SK-N-SH (cell line): Measurements from ENCODE around the gene C6orf120. TPM values are rescaled to one million over a fixed set of nuclear protein-coding genes. Genes with fewer than 3 reads are reported as not detected.

Experiments used
- CTCF ChIA-PET: fragments of 300-600, 350-600 bp; formaldehyde crosslinking; extraction: SDS; loops from one replicate; lab custom pipeline; 2021; lab: Yijun Ruan, JAX
- POLR2A ChIA-PET: fragments of 350-600 bp; sonication (Branson Sonifier 250); formaldehyde crosslinking; extraction: SDS; loops from one replicate; lab custom pipeline; 2020; ENCODE audit warnings: antibody characterized with exemption, inconsistent platforms; lab: Yijun Ruan, JAX
- DNase-seq: peaks from one replicate; pipeline ENCODE4 v3.0.0; 2012
- H2AFZ ChIP-seq: fragments of 200-600 bp; sonication (generic); 2 replicates; pipeline ENCODE4 v1.8.1; 2016; ENCODE audit warnings: antibody characterized with exemption, mild to moderate bottlenecking, low read depth
- H3F3A ChIP-seq: fragments of 200-600 bp; sonication (generic); replicated peaks from 2 replicates; pipeline ENCODE3; 2016; ENCODE audit warnings: antibody characterized with exemption, mild to moderate bottlenecking; ENCODE audit not compliant: insufficient read depth
- H3K27ac ChIP-seq, 2 experiments: fragments of 200-500 bp in 1 of 2; fragments of 200-600 bp in 1 of 2; sonication (Bioruptor generic) in 1 of 2; sonication (generic), shearing (Covaris generic) in 1 of 2; 2 replicates each; pipeline versions ENCODE4 v1.5.1 to v1.6.1; 2014 to 2016; ENCODE audit warnings: low read depth in 2 of 2, inconsistent platforms in 1 of 2, low read length in 1 of 2, mild to moderate bottlenecking in 1 of 2, mixed read lengths in 1 of 2
- H3K27me3 ChIP-seq: fragments of 200-600 bp; sonication (generic), shearing (Covaris generic); 2 replicates; pipeline ENCODE4 v1.6.1; 2016; ENCODE audit warnings: mixed run types; ENCODE audit not compliant: insufficient read depth
- H3K36me3 ChIP-seq, 2 experiments: fragments of 200-500 bp in 1 of 2; fragments of 200-600 bp in 1 of 2; sonication (Bioruptor generic) in 1 of 2; sonication (generic) in 1 of 2; replicated peaks in 1 of 2; 2 replicates each; pipeline versions ENCODE3 to v1.5.1; 2014 to 2016; ENCODE audit warnings: low read length in 1 of 2, mild to moderate bottlenecking in 1 of 2; ENCODE audit not compliant: insufficient read depth in 2 of 2, control insufficient read depth in 1 of 2
- H3K4me1 ChIP-seq, 2 experiments: fragments of 200-500 bp in 1 of 2; fragments of 200-600 bp in 1 of 2; sonication (Bioruptor generic) in 1 of 2; sonication (generic), shearing (Covaris generic) in 1 of 2; 2 replicates each; pipeline versions ENCODE4 v1.5.1 to v1.6.1; 2014 to 2016; ENCODE audit warnings: low read depth in 1 of 2, low read length in 1 of 2, mixed run types in 1 of 2; ENCODE audit not compliant: insufficient read depth in 2 of 2, control insufficient read depth in 1 of 2
- H3K4me2 ChIP-seq: fragments of 200-600 bp; sonication (generic), shearing (Covaris generic); 2 replicates; pipeline ENCODE4 v1.6.1; 2017; ENCODE audit warnings: mixed run types
- H3K4me3 ChIP-seq, 2 experiments: fragments of 200-500 bp in 1 of 2; fragments of 200-600 bp in 1 of 2; sonication (Bioruptor generic) in 1 of 2; sonication (generic), shearing (Covaris generic) in 1 of 2; 2 replicates each; pipeline versions ENCODE4 v1.5.1 to v1.8.1; 2014 to 2016; ENCODE audit warnings: low read depth in 2 of 2, inconsistent platforms in 1 of 2, low read length in 1 of 2, mild to moderate bottlenecking in 1 of 2, mixed read lengths in 1 of 2, moderate library complexity in 1 of 2
- H3K79me2 ChIP-seq: fragments of 200-600 bp; sonication (generic); 2 replicates; pipeline ENCODE4 v1.8.1; 2017; ENCODE audit warnings: mild to moderate bottlenecking; ENCODE audit not compliant: insufficient read depth
- H3K9ac ChIP-seq: fragments of 200-600 bp; sonication (generic); 2 replicates; pipeline ENCODE4 v1.6.1; 2017; ENCODE audit warnings: mixed run types
- H3K9me2 ChIP-seq: fragments of 200-600 bp; sonication (generic); 2 replicates; pipeline ENCODE4 v1.6.1; 2017; ENCODE audit warnings: mixed run types
- H3K9me3 ChIP-seq: fragments of 200-600 bp; sonication (generic); 2 replicates; pipeline ENCODE4 v1.6.1; 2017; ENCODE audit warnings: mixed run types, mild to moderate bottlenecking, moderate library complexity
- H4K20me1 ChIP-seq: fragments of 200-600 bp; sonication (generic); 2 replicates; pipeline ENCODE4 v1.6.1; 2017; ENCODE audit warnings: mild to moderate bottlenecking, mixed run types; ENCODE audit not compliant: insufficient read depth
- CTCF ChIP-seq: fragments of 200-600 bp; sonication (generic); IDR thresholded peaks from 2 replicates; pipeline ENCODE4 v1.6.1; 2017; ENCODE audit warnings: antibody characterized with exemption, mild to moderate bottlenecking, moderate library complexity
- GABPA ChIP-seq: IDR thresholded peaks from 2 replicates; pipeline ENCODE4 v1.4.0; 2012; ENCODE audit warnings: low read depth, mild to moderate bottlenecking
- GATA2 ChIP-seq: sonication (generic); formaldehyde crosslinking; IDR thresholded peaks from 2 replicates; pipeline ENCODE4 v1.5.0; 2020; ENCODE audit warnings: mild to moderate bottlenecking, missing genetic modification reagents
- IRF3 ChIP-seq: fragments of 150-350 bp; IDR thresholded peaks from 2 replicates; pipeline ENCODE4 v1.6.1; 2016; ENCODE audit warnings: mild to moderate bottlenecking, low read depth, low read length
- SIN3A ChIP-seq: IDR thresholded peaks from 2 replicates; pipeline ENCODE4 v1.6.1; 2012; ENCODE audit warnings: low read depth, mild to moderate bottlenecking, low read length, moderate library complexity, borderline replicate concordance
- SMC3 ChIP-seq: IDR thresholded peaks from 2 replicates; pipeline ENCODE4 v1.6.1; 2012; ENCODE audit warnings: low read depth, low read length, improper control_type of control experiment
- YY1 ChIP-seq: IDR thresholded peaks from 2 replicates; pipeline ENCODE4 v1.4.0; 2012; ENCODE audit warnings: low read depth, mild to moderate bottlenecking
- WGBS: methylation state at CpG from one replicate; pipeline ENCODE4 v1.1.6; 2017; ENCODE audit warnings: low lambda C conversion rate; 5-methylcytosine and 5-hydroxymethylcytosine counted together
- polyA plus RNA-seq, 3 experiments: library from polyadenylated mRNA; depleted of rRNA; stranded (reverse); fragments of >200 nt; gene quantifications; 2 replicates each; pipeline ENCODE4 v1.2.3, GENCODE V29; 2012

Gene C6orf120
- polyA plus RNA-seq, 1 of the 3 experiments (the other 2 are of a cell fraction) = 10.1 TPM

GRCh38 chr6:169751242-169752073, 49.5 kb downstream of the C6orf120 start, which contains the start of the genes DYNLT2 and ERMARD (continued):
- TF ChIP-seq CTCF (0 out of 2 replicates have a peak, but pooled peaks have one; percentile 6), IRF3 (no peak), SMC3 (no peak; the same call in 1 of the 2 replicates), GABPA (peak; percentile 86), GATA2 (CRISPR knock-in tag) (no peak), SIN3A (0 out of 2 replicates have a peak, but pooled peaks have one; percentile 76), YY1 (peak; percentile 79)

- H4K20me1 ChIP-seq = no peaks in the 10 kb centered on the region
- H3K4me2 ChIP-seq = peak overlapping the region; percentile 92
- POLR2A ChIA-PET = interaction anchor here (0.6 to 1.2 kb wide), 7 partner anchors 11 to 802 kb away, joined by 3 to 7 read pairs (median 4); partner anchors contain the start of genes C6orf120, FAM120B, TBP and WDR27
- no peaks in the 10 kb centered on the region for H3K9me2 ChIP-seq
- no peak for TF ChIP-seq YY1
- TF ChIP-seq, all 33 proteins: peak for 0
- Histone ChIP-seq H3K36me3 (peaks cover 12 to 23% of the 10 kb centered on the region in 2 experiments), H3K9me3 (no peaks in the 10 kb centered on the region), H3K9ac (peak overlapping the region; percentile 93), H3F3A (no peaks in the 10 kb centered on the region), H3K4me3 (peak overlapping the region; percentile 75 to 95), H3K27me3 (no peaks in the 10 kb centered on the region), H3K79me2 (peaks cover 45% of the 10 kb centered on the region), H2AFZ (peak overlapping the region; percentile 89; the same call in 1 of the 2 replicates), H3K4me1 (peaks cover 7 to 14% of the 10 kb centered on the region in 2 experiments; a peak in 3 of 4 replicates), H3K27ac (peak overlapping the region; percentile 87 to 95)
- WGBS = 26% methylated on average over 6 of the region's 19 CpGs
- CTCF ChIA-PET = interaction anchor here (0.8 to 1.9 kb wide), 4 partner anchors 9 to 48 kb away, joined by 3 to 6 read pairs (median 4); no protein-coding TSS in a partner anchor
- peak; percentile 28 for DNase-seq
Measured at GRCh38 chr6:169752074-169752623, 50.2 kb downstream of the C6orf120 start.

Other genes with a start within 250 kb of the C6orf120 start
- 55.6 and 58.6 TPM in 2 replicates for gene WDR27, start 97 bp upstream of the C6orf120 start, polyA plus RNA-seq (2012; rRNA removed)
- gene PHF10, start 22.4 kb downstream of the C6orf120 start, polyA plus RNA-seq (2012; rRNA removed) = 23.5 and 25.7 TPM in 2 replicates
- gene DYNLT2, start 49.4 kb downstream of the C6orf120 start, polyA plus RNA-seq (2012; rRNA removed) = 0.81 and 1.3 TPM in 2 replicates
- 43.2 and 51.3 TPM in 2 replicates for gene ERMARD, start 49.5 kb downstream of the C6orf120 start, polyA plus RNA-seq (2012; rRNA removed)